Type B pancreatic cell (in vitro differentiated cells): ENCODE results near the gene HOXC4. TPM values are rescaled to one million over a fixed set of nuclear protein-coding genes. Genes with fewer than 3 reads are reported as not detected.

Source experiments
- DNase-seq: peaks from one replicate; pipeline ENCODE4 v3.0.0; 2021; ENCODE audit warnings: mixed read lengths; ENCODE audit not compliant: unreplicated experiment; ENCODE audit errors: extremely low spot score
- H3K27ac Mint-ChIP-seq: 2 replicates; pipeline ENCODE4 v1.8.0; 2021; ENCODE audit warnings: mild to moderate bottlenecking, mixed read lengths
- H3K27me3 Mint-ChIP-seq: 2 replicates; pipeline ENCODE4 v1.8.0; 2021; ENCODE audit warnings: mixed read lengths
- H3K36me3 Mint-ChIP-seq: 2 replicates; pipeline ENCODE4 v1.8.0; 2021; ENCODE audit warnings: mixed read lengths
- H3K4me1 Mint-ChIP-seq: one replicate; pipeline ENCODE4 v1.8.0; 2021; ENCODE audit warnings: mixed read lengths; ENCODE audit not compliant: unreplicated experiment
- H3K4me3 Mint-ChIP-seq: 2 replicates; pipeline ENCODE4 v1.8.0; 2021; ENCODE audit warnings: mild to moderate bottlenecking, mixed read lengths
- H3K9me3 Mint-ChIP-seq: 2 replicates; pipeline ENCODE4 v1.8.0; 2021; ENCODE audit warnings: mixed read lengths
- CTCF ChIP-seq: fragments of 200-600 bp; sonication (generic); conservative IDR thresholded peaks from 2 replicates; pipeline ENCODE4 v1.5.0; 2021; ENCODE audit warnings: antibody characterized with exemption, mild to moderate bottlenecking
- total RNA-seq: library from RNA; stranded (reverse); gene quantifications from 2 replicates; pipeline ENCODE4 v1.2.1, GENCODE V29; 2021; ENCODE audit warnings: low replicate concordance

The HOXC4 gene
- total RNA-seq, 1 donor from 2014 or later: 47.9 TPM

- Mint-ChIP-seq H3K27me3 (peaks cover 90% of the 10 kb centered on the region), H3K4me1 (peaks cover 41% of the 10 kb centered on the region), H3K36me3 (peaks cover 4% of the 10 kb centered on the region), H3K9me3 (no peaks in the 10 kb centered on the region), H3K27ac (peak overlapping the region; percentile 36), H3K4me3 (peak overlapping the region; percentile 78)
- peak; percentile 25 for TF ChIP-seq CTCF
- no peak for DNase-seq
Measured at GRCh38 chr12:54021432-54022013, 32.1 kb upstream of the HOXC4 start.

- Mint-ChIP-seq H3K4me3 (no peak overlapping the region), H3K4me1 (peaks cover 42% of the 10 kb centered on the region), H3K27ac (no peak overlapping the region), H3K9me3 (no peaks in the 10 kb centered on the region), H3K36me3 (peaks cover 4% of the 10 kb centered on the region), H3K27me3 (peaks cover 94% of the 10 kb centered on the region)
- DNase-seq: no peak
- TF ChIP-seq CTCF: no peak
Measured at GRCh38 chr12:54022960-54023884, 30.4 kb upstream of the HOXC4 start.

- H3K27ac Mint-ChIP-seq: no peak overlapping the region
- peak overlapping the region; percentile 66 for H3K4me3 Mint-ChIP-seq
- H3K27me3 Mint-ChIP-seq: peaks cover 95% of the 10 kb centered on the region
- DNase-seq: no peak
- peaks cover 4% of the 10 kb centered on the region for H3K36me3 Mint-ChIP-seq
- no peaks in the 10 kb centered on the region for H3K9me3 Mint-ChIP-seq
- no peak for TF ChIP-seq CTCF
- peaks cover 43% of the 10 kb centered on the region for H3K4me1 Mint-ChIP-seq
Measured at GRCh38 chr12:54024127-54024526, 29.5 kb upstream of the HOXC4 start.

GRCh38 chr12:54024581-54025305 is 28.9 kb upstream of the HOXC4 start:
- DNase-seq: no peak
- TF ChIP-seq CTCF: no peak
- Mint-ChIP-seq H3K9me3 (no peaks in the 10 kb centered on the region), H3K27me3 (peaks cover 94% of the 10 kb centered on the region), H3K4me1 (peaks cover 47% of the 10 kb centered on the region), H3K36me3 (peaks cover 4% of the 10 kb centered on the region), H3K27ac (no peak overlapping the region), H3K4me3 (no peak overlapping the region)

- H3K27me3 Mint-ChIP-seq: peaks cover 93% of the 10 kb centered on the region
- no peak for TF ChIP-seq CTCF
- no peak for DNase-seq
- no peak overlapping the region for H3K27ac Mint-ChIP-seq
- H3K4me3 Mint-ChIP-seq: peak overlapping the region; percentile 21
- peaks cover 50% of the 10 kb centered on the region for H3K4me1 Mint-ChIP-seq
- peaks cover 3% of the 10 kb centered on the region for H3K36me3 Mint-ChIP-seq
- H3K9me3 Mint-ChIP-seq: no peaks in the 10 kb centered on the region
Measured at GRCh38 chr12:54025499-54026405, 27.9 kb upstream of the HOXC4 start.
